HTR-8/SVneo (cell line): ENCODE data around the gene RNF214.
"Not testable (repeated sequence)": the region's sequence is repeated elsewhere in the genome, so short reads cannot be mapped to it uniquely, and the experiment has no call there.

Experiments
- DNase-seq: peaks from one replicate; pipeline ENCODE4 v3.0.0; 2011; ENCODE audit warnings: low spot score, mixed read lengths; ENCODE audit not compliant: insufficient read length
- FAIRE-seq: peaks from 2 replicates; lab custom pipeline; 2011; peaks lifted over from hg19 to GRCh38; lab: Jason Lieb, UNC

Gene RNF214

DNA sequence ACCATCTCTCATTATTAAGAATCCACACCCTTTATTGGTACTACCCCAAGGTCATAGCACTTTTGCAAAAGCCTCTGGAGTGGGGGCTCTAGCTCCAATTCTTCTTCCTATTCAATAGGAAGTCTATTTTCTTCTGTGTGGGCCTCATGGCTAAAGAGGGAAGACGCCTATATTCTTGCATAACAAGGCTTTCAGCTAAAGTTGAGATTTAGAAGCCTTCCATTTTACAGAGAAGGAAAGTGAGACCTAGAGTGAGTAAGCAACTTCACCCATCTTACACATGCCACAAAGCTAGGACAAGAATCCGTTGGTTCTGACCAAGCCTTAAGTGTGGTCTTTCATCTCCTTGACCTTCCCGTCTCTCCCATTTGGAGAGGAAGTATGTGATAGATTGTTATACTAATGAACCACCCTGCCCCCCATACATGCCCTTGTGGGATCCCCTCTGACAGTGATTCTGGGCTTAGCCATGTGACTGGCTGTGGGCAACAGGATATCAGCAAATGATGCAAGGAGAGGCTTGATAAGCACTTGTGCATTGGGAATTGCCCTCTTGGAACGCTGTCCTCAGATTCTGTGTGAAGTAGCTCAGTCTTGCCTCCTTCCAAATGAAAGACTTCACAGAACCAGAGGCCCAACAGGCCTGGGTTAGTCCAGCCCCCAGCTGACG is 71.3 kb downstream of the RNF214 start:
- no peak for DNase-seq
- FAIRE-seq: no peak

DNA sequence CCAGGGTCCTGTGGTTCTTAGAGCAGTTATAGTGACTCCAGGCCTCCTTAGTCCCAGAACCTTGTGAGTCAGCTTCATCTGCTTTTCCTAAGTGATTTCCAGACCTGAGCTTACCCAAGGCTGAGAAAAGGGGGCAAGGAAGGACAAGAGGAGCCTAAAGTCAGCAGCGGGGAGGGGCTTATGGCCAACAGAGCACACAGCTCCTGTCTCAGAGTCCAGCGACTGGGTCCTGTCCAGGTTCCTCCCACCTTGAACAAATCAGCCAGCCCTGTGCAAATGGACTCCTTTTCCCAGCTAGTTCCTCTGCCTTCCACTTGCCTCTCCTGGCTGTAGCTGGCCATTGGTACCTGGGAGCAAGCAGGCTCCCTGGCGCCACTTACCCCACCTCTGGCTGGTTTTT is 72.7 kb downstream of the RNF214 start:
- FAIRE-seq (no peak), DNase-seq (no peak)

DNA sequence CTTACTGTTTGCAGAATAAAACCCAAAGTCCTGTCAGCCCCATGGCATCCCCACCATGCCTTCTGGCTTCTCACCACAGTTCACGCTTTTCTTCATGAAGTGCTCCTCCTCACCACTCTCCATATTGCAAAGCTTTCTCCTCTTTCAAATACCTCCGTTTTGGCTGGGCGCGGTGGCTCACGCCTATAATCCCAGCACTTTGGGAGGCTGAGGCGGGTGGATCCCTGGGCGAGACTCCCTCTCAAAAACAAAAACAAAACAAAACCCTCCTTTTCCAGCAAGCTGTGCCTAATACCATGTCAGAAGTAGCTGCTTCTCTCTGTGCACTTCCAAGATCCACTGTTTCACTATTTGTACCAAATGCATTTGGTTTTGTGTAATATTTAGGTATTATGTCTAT is 76.8 kb downstream of the RNF214 start:
- FAIRE-seq: no peak
- DNase-seq: no peak

DNA sequence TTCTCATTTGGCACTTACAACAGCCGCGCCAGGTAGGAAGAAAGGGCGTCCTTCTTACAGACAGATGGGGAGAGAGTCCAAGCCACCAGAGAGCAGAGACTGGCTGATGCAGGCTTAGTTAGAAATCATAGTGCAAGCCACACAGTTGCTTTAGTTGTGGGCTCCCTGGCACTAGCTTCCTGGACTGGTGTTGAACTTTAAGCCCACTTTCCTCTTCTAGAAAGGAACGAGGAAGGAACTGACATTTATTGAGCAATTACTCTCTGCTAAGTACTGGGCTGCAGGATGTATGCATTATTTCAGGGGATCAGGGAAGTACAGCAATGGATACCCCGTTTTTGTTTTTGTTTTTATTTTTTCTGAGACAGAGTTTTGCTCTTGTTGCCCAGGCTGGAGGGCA is 80.6 kb downstream of the RNF214 start:
- DNase-seq: no peak
- FAIRE-seq: no peak

DNA sequence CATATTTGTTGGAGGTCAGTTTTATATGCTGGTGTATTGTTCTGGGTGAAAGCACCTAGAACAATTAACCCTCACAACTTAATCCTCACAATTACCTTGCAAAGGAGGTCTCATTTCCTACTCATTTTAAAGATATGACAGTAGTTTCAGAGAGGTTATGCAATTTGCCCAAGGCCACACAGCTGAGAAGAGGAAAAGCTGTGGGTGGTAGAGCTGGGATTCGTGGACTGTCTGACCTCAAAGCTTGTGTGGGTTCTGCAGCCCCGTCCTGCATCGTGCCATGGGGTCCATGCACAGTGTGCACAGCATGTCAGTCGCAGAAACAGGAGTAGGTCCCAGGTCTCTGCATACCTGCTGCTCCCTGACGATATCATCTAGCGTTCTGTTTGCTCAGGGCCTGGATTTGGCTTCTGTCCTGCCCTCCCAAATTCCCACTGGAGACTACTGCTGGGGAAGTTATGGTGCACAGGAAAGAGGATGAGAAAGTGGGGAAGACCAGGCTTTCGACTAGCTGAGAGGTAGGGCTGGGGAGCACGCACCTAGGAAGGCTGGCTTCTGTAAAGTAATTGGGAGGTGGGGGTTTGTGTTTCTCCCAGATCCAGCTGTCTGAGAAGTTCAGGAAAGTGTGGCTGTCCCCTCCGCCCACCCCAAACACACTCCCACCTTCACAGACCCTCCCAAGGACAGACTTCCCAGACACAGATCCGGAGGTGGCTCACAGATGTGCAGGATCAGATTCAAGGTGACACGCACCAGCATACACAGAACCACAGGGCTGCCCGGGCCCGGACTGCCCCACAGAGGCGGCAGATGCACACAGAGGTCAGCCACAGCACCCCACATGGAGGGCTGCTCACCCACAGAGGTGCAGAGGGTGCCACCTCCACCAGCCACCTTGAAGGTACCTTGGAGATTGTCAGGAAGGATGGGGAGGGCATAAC is 81.6 kb downstream of the RNF214 start:
- DNase-seq (no peak), FAIRE-seq (peak; percentile 13)

DNA sequence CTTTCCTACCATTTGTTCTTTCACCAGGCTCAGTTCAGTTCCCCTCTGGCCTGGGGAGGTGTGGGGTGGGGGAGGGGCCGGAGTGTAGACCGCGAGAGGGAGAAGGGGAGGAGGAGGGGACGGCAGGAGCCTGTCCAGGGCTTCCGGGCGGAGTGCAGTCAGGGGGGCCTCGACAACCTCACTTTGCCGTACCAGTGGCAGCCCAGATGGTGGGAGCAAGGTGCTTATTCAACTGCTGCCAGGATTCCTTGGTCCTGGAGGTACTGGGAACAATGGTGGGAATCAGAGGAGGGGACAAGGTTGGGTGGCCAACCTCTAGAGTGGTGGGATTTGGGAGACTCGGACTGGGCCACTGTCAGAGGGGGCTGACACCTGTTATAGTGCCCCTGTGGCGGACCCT is 82.4 kb downstream of the RNF214 start:
- DNase-seq: no peak
- no peak for FAIRE-seq

DNA sequence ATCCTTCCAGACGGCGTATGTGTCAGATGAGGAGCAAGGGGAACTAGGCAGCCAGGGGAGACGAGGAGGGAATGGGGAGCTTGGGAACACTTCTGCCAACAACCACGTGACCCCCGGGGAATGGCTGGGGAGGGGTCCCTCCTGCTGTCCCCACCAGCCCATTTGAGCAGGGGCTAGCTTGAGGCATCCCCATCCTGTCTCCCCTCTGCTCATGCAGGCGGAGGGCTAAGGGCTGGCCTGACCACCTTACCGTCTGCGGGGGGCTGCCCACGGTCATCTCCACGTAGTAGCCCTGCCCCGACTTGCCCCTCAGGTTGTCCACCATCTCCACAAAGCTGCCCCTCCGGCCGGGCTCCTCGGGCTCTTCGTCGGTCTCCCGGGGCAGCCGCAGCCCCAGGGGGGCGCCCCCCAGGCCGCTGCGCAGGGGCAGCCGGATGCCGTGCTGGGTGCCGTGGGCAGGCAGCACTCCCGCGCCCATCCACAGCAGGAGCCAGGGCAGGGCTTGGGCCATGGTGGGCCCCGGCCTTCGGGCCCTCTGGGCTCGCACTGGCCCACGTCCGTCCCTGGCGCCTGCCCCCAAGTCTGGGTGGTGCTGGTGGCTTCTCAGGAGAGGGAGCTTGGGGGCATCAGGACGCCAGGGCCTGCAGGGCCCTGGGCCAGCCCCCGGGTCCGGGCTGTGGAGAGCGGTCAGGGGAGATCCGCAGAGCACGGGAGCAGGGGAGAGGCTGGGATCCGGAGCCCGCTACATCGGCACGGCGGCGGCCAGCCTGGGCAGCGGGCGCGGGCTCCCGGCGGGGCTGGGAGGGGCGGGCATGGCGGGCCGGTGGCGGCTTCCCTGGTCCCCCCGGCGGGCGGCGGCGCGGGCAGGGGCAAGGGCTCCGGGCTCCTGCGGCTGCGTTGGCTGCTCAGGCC is 83.1 kb downstream of the RNF214 start:
- FAIRE-seq: peak; percentile 16

DNA sequence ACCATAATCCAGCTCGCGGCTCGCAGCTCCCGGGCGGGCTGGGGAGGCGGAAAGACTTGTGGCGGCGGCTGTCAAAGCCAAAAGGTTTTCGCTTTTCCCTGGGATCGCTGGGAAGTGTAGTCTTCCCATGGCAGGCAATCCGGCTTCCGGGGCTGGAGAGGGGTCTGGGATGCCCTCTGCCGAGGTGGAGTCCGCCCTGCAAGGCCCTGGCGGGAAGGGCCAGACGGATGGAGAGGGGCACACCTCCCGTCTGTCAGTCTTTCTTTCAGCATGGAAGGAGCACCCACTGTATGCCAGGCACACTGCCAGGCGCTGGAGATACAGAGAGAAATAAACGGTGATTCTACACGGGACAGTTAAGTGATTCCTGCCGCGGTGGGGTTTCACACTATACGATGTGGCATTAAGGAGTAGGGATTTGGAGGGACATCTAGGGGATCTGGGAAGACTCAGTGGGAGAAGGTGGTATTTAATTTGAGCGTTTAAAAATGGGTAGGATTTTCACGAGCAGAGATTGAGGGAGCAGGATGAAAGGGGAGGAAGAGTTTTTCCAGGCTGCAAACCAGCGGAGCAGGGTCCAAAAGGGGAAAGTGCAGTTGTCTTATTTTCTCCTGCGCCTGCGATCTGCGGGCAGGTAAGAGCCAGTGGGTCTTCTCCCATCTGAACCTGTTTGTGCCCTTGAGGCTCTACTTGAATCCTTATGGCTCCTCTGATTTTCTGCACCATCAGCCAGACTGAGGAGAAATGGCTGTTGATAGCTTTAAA is 83.9 kb downstream of the RNF214 start, which contains the start of gene BACE1:
Gene BACE1, minus strand, starts transcription at position 60 of the 765 bp plus-strand sequence. CDS start 461 bp downstream, outside the sequence.
- FAIRE-seq: peak; percentile 97
- DNase-seq: peak; percentile 92

More for the DNA sequence above, 83.1 kb downstream of the RNF214 start:
- no peak for DNase-seq

DNA sequence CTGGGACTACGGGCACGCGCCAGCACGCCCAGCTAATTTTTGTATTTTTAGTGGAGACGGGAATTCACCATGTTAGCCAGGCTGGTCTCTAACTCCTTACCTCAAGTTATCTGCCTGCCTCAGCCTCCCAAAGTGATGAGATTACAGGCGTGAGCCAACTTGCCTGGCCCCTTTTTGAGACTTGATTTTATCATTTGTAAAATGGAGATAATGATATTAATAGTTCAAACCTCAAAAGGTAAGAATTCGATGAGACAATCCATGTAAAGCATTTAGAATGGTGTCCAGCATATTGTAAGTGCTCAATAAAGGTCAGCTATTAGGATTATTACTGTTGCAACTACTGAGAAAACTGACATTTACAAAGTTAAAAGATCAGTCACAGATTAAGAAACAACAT is 86.3 kb downstream of the RNF214 start:
- no peak for FAIRE-seq
- no peak for DNase-seq

DNA sequence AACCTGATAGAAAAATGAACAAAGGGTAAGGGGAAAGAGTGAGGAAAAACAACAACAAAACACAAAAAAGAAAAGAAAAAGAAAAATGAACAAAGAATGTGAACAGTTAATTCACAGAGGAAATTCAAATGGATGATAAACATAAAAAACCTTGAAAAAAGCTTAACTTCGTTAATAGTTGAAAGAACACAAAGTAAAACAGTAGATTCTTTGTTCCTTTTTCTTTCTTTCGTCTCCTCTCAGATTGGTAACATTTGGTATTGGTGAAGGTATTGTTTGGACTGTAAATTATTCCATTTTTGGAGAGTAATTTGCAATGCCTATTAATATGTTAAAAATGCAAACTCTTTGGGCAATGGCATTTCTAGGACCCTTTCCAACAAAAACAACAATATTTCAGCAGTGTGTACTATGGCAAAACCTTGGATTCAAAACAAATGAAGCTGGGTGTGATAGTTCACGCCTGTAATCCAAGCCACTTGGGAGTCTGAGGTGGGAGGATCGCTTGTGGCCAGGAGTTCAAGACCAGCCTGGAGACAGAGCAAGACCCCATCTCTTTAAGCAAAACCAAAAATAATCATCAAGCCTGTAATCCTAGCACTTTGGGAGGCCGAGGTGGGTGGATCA is 86.9 kb downstream of the RNF214 start:
- FAIRE-seq: no peak
- no peak for DNase-seq

DNA sequence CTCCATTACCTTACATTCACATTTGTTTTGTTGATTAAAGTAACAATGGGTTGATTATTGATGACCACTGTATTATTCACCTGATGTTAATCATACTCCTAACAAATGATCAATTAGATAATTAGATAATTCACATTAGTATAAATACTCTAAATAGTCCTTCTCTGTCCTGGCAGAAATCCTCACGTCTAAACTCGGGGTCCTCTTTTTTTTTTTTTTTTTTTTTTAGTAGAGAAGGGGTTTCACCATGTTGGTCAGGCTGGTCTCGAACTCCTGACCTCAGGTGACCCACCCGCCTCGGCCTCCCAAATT is 94.7 kb downstream of the RNF214 start:
- DNase-seq, FAIRE-seq: not testable (repeated sequence)

DNA sequence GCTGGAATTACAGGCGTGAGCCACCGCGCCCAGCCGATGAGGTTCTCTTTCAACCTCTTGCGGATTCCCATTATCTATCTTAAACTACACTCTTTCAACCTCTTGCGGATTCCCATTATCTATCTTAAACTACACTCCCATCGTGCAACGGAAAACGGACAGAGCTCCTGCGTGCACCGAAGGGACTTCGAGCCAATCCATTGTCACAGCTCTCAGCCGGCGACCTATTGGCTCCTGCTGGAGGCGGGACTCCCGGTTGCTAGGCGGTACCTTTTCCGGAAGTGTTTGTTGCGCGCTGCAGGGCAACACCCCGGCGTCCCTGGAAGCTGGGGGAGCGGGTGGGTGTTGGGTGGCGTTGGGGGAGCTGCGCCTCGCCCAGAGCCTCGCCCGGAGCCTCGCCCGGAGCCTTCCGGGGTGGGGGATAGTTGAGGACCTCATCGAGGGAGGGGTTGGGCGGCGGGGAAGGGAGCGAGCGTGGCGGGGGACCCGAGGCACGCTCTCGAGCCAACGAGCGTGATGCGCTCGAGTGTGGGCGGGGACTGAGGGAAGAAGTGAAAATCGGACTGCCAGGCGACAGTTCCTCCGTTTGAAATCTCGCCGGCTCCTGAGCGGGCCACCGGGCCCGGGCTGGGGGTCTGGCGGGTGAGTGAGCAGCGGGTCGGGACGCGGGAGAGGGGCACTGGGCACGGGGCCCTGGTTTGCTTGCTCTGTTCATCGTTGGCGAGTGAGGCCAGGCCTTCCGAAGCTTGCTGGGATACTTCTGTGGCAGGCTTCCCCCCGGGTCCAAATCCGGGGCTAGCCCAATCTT is 95.3 kb downstream of the RNF214 start, which contains the start of gene CEP164:
Gene CEP164, plus strand, starts transcription at position 288 of the 808 bp plus-strand sequence. CDS start 10,733 bp downstream, outside the sequence.
- peak; percentile 99 for DNase-seq
- peak; percentile 87 for FAIRE-seq

DNA sequence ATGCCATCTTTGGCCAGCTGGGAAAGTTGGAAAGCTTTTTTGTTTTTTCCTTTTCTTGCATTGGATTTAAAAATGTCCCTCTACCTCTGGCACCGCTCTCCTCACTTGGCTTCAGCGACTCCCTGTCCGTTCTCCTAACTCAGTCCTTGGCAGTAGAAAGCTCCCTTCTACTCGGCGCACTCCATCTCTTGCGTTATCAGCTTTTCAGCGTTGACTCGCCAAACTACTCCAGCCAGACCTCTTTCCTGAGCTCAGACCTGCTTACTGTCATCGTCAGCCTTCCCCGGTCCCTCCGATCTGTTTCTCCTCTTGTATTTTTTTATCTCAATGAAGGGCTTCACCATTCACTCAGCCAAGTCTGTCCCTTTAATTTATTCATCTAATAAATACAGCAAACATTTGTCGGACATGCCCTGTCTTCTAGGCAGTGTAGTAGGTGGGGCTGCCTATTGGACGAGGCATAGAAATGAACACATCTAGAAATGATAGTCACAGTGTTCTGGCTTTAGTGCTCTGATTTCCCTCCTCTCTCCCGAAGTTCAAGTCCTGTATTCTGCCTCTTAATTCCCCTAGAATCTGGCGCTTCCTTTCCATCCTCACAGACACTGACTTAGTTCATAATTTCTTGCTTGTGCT is 96.0 kb downstream of the RNF214 start:
- FAIRE-seq (peak; percentile 36), DNase-seq (peak; percentile 41)

DNA sequence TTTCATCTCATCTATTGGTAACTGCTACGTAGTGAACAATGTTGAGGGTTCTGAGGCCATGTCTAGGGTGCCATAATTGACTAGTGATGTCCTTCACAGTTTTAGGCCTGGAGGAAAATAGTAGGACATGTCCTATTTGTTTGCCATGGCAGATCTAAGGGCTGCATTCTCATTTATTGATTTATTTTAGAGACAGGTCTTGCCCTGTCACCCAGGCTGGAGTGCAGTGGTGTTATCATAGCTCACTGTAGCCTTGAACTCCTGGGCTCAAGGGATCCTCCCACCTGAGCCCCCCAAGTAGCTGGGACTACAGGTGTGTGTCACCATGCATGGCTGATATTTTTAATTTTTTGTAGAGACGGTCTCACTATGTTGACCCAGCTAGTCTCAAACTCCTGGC is 100.4 kb downstream of the RNF214 start:
- FAIRE-seq (no peak), DNase-seq (no peak)

DNA sequence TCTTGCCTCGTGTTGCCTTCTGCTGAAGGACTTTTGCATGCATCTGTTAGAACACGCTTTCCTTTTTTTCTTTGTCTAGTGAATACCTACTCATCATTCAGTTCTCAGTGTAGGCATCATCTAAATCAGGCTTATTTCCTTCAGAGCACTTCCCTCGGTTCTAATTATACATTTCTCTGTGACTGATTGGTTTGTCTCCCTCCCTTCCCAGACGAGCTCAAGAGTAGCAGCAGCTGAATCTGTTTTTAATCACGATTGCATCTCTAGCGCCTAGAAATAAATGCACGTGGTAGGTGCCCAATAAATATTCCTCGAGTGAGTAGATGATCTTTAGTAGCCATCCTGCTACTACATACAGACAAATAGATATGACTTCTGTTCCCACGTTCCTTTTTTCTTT is 101.4 kb downstream of the RNF214 start:
- DNase-seq (no peak), FAIRE-seq (no peak)

DNA sequence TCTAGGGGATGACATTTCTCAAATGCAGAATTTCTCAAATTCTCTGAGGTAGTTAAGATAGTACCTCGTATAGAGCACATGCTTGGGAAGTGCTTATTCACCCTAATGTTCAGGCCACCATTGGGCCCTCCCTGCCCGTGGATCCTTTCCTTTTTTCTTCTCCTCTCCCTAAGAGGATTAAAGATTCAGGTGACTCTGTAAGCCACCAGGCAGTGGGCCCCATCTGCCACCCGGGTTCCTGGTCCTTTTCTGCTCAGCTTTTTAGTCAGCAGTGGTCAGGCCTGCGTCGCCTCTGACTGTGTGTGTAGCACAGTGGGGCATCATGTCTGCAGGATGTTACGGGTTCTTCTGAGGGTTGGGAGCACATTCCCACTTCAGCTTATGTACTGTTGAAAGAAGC is 102.4 kb downstream of the RNF214 start:
- no peak for DNase-seq
- no peak for FAIRE-seq

DNA sequence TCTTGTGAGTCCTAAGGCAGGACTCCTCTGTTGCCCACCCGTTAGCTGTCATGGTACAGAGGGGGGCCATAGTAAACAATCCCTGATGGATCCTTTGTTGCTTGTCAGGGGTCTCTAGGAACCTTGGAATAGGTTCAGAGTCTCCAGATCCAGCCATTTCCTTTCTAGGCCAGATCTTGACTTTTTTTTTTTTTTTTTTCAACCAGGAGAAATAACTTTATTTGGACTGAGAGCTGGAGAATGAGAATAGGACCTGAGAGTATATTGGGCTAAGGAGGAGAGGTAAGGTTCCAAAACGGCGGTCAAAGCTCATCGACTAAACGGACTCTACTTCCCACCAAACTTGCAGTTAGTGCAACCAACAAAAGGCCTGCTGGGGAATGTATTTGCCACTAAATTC is 102.9 kb downstream of the RNF214 start:
- FAIRE-seq (no peak), DNase-seq (no peak)
